Central memory CD4-positive, alpha-beta T cell (primary cell): ENCODE measurements around the gene TTI1.

Experiments used
- DNase-seq: peaks from one replicate; pipeline ENCODE4 v3.0.0; 2022

The TTI1 gene

GRCh38 chr20:37934634-37935375, 98.5 kb downstream of the TTI1 start:
- no peak for DNase-seq

GRCh38 chr20:37933786-37934633, 99.2 kb downstream of the TTI1 start:
- no peak for DNase-seq
